Activated T-helper 9 cell treated with anti-CD3 and anti-CD28 coated beads, Interleukin-2, amount 50 U/mL, for 16 hours (primary cell): ENCODE results near the gene SCMH1.

ENCODE experiments used
- DNase-seq: peaks from one replicate; pipeline ENCODE4 v3.0.0-alpha.2; 2020; ENCODE audit warnings: low read depth

The SCMH1 gene

GRCh38 chr1:40998668-40999067 lies 243.4 kb downstream of the SCMH1 start:
- DNase-seq = no peak

- no peak for DNase-seq
Observed at GRCh38 chr1:40997096-40997495, 245.0 kb downstream of the SCMH1 start.

GRCh38 chr1:40989066-40989465 lies 253.0 kb downstream of the SCMH1 start:
- no peak for DNase-seq

- no peak for DNase-seq
Observed at GRCh38 chr1:40988280-40988679, 253.8 kb downstream of the SCMH1 start.

- no peak for DNase-seq
Observed at GRCh38 chr1:40987439-40988276, 254.4 kb downstream of the SCMH1 start.

- DNase-seq = no peak
Observed at GRCh38 chr1:40986956-40987355, 255.2 kb downstream of the SCMH1 start.

GRCh38 chr1:40986328-40986783 lies 255.8 kb downstream of the SCMH1 start:
- DNase-seq = no peak

- no peak for DNase-seq
Observed at GRCh38 chr1:40985875-40986274, 256.2 kb downstream of the SCMH1 start.

- DNase-seq = no peak
Observed at GRCh38 chr1:40985161-40985560, 256.9 kb downstream of the SCMH1 start.

GRCh38 chr1:40984531-40984930 lies 257.6 kb downstream of the SCMH1 start:
- no peak for DNase-seq

GRCh38 chr1:40984066-40984465 lies 258.0 kb downstream of the SCMH1 start:
- DNase-seq = no peak

- DNase-seq = no peak
Observed at GRCh38 chr1:40983286-40983685, 258.8 kb downstream of the SCMH1 start.

- DNase-seq = no peak
Observed at GRCh38 chr1:40982721-40983120, 259.4 kb downstream of the SCMH1 start.

- no peak for DNase-seq
Observed at GRCh38 chr1:40981691-40982448, 260.2 kb downstream of the SCMH1 start.

- peak; percentile 36 for DNase-seq
Observed at GRCh38 chr1:40980453-40981121, 261.5 kb downstream of the SCMH1 start.

GRCh38 chr1:40980068-40980452 lies 262.0 kb downstream of the SCMH1 start:
- no peak for DNase-seq

- DNase-seq = peak; percentile 95
Observed at GRCh38 chr1:40979241-40980067, 262.7 kb downstream of the SCMH1 start, which contains the start of gene CTPS1. CTPS1 (plus strand) TSS chr1:40979696; CDS start chr1:40983291, 3,595 bp downstream.

- no peak for DNase-seq
Observed at GRCh38 chr1:40978886-40979240, 263.2 kb downstream of the SCMH1 start.

- no peak for DNase-seq
Observed at GRCh38 chr1:40977716-40978115, 264.4 kb downstream of the SCMH1 start.
